HFF-Myc (cell line): ENCODE measurements around the gene PADI2.

Source experiments
- DNase-seq: peaks from one replicate; pipeline ENCODE4 v3.0.0-alpha.2; 2011; ENCODE audit warnings: low read depth; ENCODE audit errors: extremely low read depth
- H3K4me3 ChIP-seq: replicated peaks from 2 replicates; pipeline ENCODE4 v1.5.1; 2011; ENCODE audit warnings: low read depth, mild to moderate bottlenecking, control low read depth, low read length
- CTCF ChIP-seq: IDR thresholded peaks from 2 replicates; pipeline ENCODE4 v1.5.1; 2012; ENCODE audit warnings: mild to moderate bottlenecking, low read depth, low read length, control low read depth; ENCODE audit errors: missing control alignments

Gene PADI2

DNA sequence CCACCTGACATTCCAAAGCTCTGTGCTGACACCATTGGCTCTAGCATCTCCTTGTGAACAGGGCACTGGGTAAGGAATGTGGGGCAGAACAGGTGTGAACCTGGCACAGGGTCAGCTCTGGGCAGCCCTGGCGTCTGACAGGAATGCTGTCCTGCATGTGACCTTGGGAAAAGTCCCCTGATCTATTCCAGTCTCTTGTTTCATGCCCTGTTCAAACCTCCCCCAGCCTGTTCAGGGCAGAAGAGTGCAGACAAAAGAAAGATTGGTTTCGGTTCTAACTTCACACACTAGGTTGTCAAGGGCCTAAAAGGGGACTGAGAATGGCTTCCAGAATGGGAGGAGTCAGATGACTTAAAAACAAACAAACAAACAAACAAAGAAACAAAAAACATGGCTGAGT lies 37.8 kb downstream of the PADI2 start:
- TF ChIP-seq CTCF, result no peak
- DNase-seq, result no peak
- H3K4me3 ChIP-seq, result no peak overlapping the region

DNA sequence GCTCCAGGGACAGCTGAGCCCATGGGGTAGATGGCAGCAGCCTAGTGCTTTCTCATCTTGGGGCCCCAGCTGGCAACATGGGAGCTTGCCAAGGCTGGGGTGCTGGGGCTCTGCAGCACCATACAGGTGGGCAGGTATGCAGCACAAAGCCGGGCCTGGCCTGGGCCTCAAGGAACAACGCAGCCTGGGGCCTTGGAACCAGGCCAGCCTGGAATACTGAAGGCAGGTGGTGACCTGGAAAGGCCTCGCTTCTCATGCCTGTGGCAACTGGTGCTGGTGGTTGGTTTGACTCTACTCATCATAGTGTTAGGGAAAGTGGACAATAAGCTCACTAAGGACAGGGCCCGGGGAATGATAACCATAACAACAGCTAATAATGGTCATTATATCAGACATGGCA lies 38.4 kb downstream of the PADI2 start:
- H3K4me3 ChIP-seq, result no peak overlapping the region
- no peak for DNase-seq
- TF ChIP-seq CTCF, result no peak

DNA sequence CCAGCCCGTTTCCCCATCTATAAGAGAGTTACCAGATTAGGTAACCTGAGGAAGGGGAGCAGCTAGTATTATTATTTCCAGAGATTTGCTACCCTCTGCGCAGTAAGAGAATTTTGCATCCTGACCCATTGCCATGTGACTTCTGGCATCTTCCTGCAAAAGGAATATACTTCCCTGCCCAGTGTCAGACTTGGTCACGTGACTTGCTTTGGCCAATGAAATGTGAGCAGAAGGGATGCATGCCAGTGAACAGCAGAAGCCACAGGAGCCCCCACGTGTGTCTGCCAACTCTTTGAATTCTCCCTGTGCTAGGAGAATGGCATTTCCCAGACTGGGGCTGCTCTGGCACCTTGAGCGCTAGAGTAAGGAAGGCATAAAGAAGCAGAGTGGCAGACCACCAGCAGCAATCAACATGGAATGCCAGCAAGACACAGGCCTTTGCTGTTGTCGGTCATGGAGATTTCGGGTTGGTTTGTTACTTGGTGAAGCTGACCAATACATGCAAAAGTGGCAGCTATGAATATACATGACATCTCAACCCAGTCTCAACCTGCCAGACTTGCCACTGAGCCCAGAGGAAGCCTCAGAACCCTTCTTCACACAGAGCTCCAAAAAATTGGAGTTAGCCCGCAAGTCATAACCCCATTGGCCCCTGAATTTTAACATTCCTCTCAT lies 39.0 kb downstream of the PADI2 start:
- DNase-seq, result no peak
- TF ChIP-seq CTCF, result no peak
- H3K4me3 ChIP-seq, result no peak overlapping the region

- H3K4me3 ChIP-seq, result no peak overlapping the region
- TF ChIP-seq CTCF, result no peak
- DNase-seq, result no peak
Measured at GRCh38 chr1:17078991-17079868, 40.0 kb downstream of the PADI2 start.

- DNase-seq, result no peak
- H3K4me3 ChIP-seq, result no peak overlapping the region
- TF ChIP-seq CTCF, result peak; percentile 65
Measured at GRCh38 chr1:17075470-17076255, 43.6 kb downstream of the PADI2 start.

DNA sequence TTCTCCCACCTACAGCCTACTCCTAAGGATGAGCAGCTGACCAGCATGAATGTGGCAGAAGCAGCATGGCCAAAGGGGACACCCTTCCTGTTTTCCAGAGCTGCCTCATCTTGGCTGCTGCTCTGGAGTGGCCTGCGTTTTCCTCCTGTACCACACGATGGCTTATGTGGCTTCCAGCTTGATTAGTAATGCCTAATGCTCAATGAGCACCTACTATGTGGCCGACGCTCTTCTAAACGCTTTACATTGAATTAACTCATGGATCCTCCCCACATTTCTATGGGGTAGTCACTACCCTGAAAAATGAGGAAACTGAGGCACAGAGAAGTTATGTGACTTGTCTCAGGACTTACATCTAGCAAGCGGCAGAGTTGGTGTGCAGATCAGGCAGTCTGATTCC lies 47.5 kb downstream of the PADI2 start:
- TF ChIP-seq CTCF, result no peak
- DNase-seq, result no peak
- no peak overlapping the region for H3K4me3 ChIP-seq
